Measurements from ENCODE around the gene ZNF354B.

Gene ZNF354B

GRCh38 chr5:178883815-178884430 lies 24.2 kb downstream of the ZNF354B start:
- TF ChIP-seq ZFX (IDR thresholded peaks at IDR 0.05; ENCODE audit: borderline replicate concordance) = no peak
- no peak for TF ChIP-seq CTCF (IDR thresholded peaks at IDR 0.05)
- no peak overlapping the region for H3K27ac ChIP-seq

- 0 out of 2 replicates have a peak within 1 kb of the TSS, but pooled peaks have one; percentile 8 for H3K27ac ChIP-seq
- TF ChIP-seq ZFX (IDR thresholded peaks at IDR 0.05; ENCODE audit: borderline replicate concordance) (no peak), CTCF (IDR thresholded peaks at IDR 0.05) (no peak)
These were observed 36.1 kb downstream of the ZNF354B start, which contains the start of gene ZFP2 for GRCh38 chr5:178895615-178896571. Gene ZFP2, plus strand, starts transcription at chr5:178895913. Its CDS starts 35,401 bp downstream, at chr5:178931314.

- no peak overlapping the region for H3K27ac ChIP-seq
- TF ChIP-seq ZFX (IDR thresholded peaks at IDR 0.05; ENCODE audit: borderline replicate concordance) (no peak), CTCF (IDR thresholded peaks at IDR 0.05) (no peak)
These were observed 39.5 kb downstream of the ZNF354B start for GRCh38 chr5:178899289-178899688.

- H3K27ac ChIP-seq = no peak overlapping the region
- no peak for TF ChIP-seq CTCF (IDR thresholded peaks at IDR 0.05)
- TF ChIP-seq ZFX (IDR thresholded peaks at IDR 0.05; ENCODE audit: borderline replicate concordance) = no peak
These were observed 43.1 kb downstream of the ZNF354B start for GRCh38 chr5:178902849-178903248.

GRCh38 chr5:178931846-178932760 lies 72.3 kb downstream of the ZNF354B start:
- TF ChIP-seq CTCF (IDR thresholded peaks at IDR 0.05) = no peak
- H3K27ac ChIP-seq = no peak overlapping the region

Measured in 22Rv1 (cell line).